ENCODE results near the gene ARHGAP15.

ARHGAP15 gene

DNA sequence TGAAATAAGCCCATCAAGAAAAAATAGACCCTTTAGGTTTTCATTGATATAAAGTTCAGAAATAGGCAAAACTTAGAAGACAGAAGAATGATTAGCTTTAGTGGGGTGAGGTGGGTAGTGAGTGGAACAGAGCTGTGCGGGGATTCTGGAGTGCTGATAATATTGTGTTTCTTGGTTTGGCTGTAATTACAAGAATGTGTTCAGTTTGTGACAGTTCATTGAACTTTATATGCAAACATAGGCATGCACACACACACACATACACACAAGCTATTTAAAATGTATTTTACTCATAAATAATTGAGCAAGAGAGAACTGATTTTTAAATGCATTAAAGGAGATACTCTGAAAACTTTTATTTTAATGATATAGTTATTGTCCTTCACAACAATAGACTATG, 17.1 kb downstream of the ARHGAP15 start:
- no peak for DNase-seq

DNA sequence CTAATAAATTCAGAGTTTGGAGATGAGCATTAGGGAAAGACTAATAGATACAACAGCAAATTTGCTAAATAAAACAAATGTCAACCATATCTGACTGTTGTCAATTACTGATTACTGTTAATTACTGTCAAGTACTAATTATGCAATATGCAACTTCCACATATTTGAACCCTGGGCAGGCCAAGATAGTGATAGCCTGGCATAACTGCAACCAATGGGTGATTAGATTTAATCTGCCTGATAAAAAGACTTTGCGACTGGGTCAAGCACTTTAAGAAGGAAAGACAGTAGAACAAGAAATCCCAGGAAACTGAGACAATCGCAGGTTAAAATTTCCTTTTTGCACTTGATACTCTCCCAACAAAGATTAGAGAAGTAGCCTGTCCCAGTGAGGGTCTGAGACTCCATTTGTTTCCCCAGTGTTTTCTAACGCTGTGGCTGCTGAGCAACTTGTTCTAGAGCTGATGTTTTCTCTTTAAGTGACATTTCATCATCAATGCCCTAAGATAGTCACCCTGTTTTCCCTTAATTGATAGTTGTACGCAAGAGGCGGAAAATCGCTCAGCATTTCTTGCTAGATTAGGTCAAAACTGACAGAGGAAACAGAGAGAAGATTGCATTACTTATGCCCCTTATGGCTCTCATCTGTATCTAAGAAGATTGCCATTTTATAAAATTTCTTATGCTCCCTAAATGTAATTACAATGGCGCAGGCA, 17.8 kb downstream of the ARHGAP15 start:
- no peak for DNase-seq

GRCh38 chr2:143148011-143148410, 18.8 kb downstream of the ARHGAP15 start:
- no peak for DNase-seq

GRCh38 chr2:143148757-143149156, 19.5 kb downstream of the ARHGAP15 start:
- DNase-seq = no peak

DNA sequence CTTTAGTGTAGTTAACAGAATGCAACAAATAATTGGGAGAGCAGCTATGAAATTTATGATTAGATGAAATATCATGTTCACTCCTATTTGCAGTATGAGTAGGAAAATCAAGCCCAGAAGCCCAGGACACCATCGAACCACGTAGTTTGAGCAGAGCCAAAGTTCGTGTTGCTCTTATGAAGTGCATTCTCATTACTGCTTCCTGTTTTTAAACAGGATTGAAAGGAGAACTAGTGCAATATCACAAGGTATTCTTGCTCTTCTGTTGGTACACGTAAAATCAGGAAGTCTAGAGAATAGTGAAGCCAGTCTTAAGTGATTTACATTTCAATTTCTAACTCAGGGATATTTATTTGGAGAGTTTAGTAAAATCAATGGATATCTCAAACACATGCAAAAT, 21.1 kb downstream of the ARHGAP15 start:
- DNase-seq = no peak

DNA sequence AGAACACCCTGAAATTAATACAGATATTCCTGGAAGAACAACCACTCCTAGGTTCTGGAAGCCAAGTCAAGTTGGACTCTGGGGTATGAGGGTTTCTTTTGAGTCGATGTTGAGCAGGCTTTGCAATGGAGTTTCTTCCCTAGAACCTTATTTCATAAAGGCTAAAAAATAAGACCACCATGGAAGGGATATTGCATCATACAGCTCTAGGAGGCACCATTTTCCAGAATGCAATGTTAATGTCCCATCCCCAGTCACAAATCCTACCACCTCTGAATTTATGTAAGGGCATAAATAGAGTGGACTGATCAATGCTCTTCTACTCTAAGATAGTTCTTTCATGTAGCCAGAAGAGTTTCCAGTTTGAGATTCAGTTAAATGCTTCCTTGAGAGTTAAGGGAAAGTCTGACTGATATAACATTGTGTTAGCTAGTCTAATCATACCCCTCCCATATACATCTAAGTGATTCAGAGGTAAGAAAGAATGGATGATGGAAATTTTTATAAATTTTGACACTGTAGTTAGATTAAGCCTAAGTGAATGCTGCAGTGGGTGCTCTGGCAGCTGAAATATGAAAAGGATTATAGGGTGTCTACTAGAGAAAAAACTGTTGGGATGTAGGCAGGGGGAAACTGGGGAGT, 22.0 kb downstream of the ARHGAP15 start:
- no peak for DNase-seq

- no peak for DNase-seq
Observed at GRCh38 chr2:143152219-143152618, 23.0 kb downstream of the ARHGAP15 start.

GRCh38 chr2:143152637-143153036, 23.4 kb downstream of the ARHGAP15 start:
- no peak for DNase-seq

GRCh38 chr2:143155661-143156060, 26.4 kb downstream of the ARHGAP15 start:
- no peak for DNase-seq

GRCh38 chr2:143157001-143157400, 27.8 kb downstream of the ARHGAP15 start:
- DNase-seq = no peak

GRCh38 chr2:143157418-143157817, 28.2 kb downstream of the ARHGAP15 start:
- DNase-seq = no peak

- DNase-seq = no peak
Observed at GRCh38 chr2:143158098-143158497, 28.9 kb downstream of the ARHGAP15 start.

- no peak for DNase-seq
Observed at GRCh38 chr2:143158551-143159485, 29.6 kb downstream of the ARHGAP15 start.

- DNase-seq = no peak
Observed at GRCh38 chr2:143159486-143159840, 30.2 kb downstream of the ARHGAP15 start.

- DNase-seq = no peak
Observed at GRCh38 chr2:143160732-143161707, 31.8 kb downstream of the ARHGAP15 start.

DNA sequence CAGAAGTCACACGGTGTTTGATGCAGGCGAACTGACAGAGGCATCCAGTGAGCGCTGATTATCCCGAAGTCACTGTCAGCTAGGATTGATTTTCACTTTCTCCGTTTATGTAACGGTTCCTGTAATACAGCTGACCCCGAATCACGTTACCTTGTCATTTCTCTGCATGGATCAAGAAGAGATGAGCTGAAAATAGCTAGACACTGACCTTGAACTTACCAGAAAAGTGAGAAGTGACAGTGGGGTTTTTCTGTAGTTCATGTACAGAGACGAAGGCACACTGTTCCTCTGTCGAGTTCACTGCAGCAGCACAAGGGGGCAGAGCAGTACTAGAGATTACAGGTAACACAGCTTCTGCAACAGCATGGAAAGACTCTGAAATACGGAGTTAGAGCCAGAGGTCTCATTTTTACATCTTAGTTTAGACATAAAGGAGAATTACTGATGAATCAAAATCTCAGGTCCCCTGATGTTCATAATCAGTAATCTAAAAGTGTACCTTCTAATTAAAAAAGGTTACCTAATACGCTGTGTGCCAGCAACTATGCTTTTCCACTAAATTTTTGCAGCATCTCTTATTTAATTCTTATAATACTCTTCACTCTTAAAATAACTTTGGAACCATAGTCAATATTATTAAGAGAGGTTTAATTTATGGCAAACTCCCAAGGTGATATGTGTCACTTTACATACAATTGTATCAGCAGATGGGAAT, 33.1 kb downstream of the ARHGAP15 start:
- DNase-seq = peak; percentile 84

- DNase-seq = no peak
Observed at GRCh38 chr2:143162997-143163396, 33.8 kb downstream of the ARHGAP15 start.

DNA sequence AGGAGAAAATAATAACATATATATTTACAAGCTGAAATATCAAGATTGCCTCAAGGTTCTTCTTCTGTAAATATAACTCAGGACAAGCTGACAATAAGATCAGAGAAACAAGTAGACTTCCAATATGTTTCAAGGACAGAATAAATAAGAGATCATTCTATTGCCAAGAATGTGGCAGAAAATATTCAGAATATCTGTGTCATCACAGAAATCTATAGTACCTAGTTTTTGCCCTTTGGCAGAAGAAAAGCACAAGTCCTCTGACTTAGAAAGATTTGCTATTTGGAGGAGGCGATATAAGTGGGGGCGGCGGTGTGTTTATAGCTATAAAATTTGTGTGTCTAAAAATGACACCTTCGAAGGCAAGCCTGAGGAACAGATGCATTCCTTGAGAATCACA, 34.3 kb downstream of the ARHGAP15 start:
- DNase-seq = no peak

DNA sequence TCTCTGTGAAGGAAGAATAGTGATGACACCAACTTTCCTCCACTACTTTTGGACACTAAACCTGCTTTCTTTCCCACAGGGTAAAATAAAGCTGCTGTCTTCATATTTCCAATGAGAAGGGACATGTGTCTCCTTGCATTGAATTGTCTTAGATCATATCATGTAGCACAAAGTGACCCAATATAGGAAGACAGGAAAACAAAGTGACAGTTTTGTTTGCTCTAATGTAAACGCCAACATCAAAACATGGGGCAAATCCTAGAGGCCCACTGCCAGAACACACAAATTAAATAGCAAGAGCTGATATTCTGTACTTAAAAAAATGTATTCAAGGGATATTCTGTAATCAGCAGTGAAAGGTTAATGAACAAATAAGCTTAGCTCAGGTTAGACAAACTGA, 36.1 kb downstream of the ARHGAP15 start:
- no peak for DNase-seq

DNA sequence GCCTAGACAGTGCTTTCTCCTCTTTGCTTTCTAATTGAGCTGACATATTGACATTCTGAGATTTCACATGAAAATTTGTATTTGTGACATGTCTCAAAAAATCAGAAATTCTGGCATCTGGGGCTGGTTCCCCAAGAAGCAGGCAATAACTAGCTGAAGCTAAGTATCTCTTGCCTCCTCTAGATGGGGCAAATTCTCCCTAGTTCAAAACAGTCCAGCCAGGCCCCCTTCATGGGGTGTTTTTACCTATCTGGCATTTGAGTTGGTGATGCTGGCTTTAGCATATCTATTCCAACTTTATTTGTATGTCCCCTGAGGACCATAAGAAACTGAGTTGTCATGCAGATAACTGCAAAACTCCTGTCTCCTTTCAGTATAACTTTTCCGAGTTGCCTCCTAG, 39.9 kb downstream of the ARHGAP15 start:
- no peak for DNase-seq

DNA sequence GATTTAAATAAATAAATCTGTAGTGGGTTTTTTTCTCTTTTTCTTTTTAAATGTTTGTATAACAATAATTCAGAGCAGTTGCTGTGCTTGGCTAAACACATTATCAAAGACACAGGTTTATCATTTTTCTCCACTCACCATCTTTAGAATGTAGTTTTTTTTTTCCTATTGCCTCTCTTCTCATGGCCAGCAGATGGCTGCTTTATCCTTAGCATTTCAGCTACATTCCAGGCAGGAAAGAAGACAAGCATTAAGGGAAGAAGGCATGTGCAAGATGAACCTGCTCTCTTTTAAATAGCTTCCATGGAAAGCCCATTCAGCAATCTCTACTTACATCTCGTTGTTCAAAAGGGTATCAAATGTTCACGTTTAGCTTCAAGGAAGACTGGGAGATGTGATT, 42.6 kb downstream of the ARHGAP15 start:
- DNase-seq = no peak

DNA sequence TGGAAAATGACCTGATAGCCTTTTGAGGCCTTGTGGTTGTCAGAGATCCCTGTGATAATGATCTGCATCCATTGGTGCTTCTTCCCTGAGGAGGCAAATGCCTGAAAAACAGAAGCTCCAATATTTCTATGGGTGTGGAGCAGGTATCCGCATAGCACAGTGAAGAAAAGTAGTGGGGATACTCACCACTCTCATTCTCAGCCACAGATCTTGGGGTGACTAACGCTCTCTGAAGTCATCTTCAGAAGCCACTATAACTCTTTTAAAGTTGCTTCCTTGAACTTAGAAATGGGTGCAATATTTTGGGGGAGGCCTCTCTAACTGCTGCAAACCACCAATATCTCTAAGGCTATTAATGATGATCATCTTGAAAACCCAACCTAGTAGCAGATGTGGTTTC, 46.2 kb downstream of the ARHGAP15 start:
- DNase-seq = no peak
